NCI-H2196 (cell line): ENCODE results near the gene HCN2.
"Not testable (repeated sequence)": the region's sequence is repeated elsewhere in the genome, so short reads cannot be mapped to it uniquely, and the experiment has no call there.

Source experiments
- DNase-seq: peaks from one replicate; lab custom pipeline; 2025; ENCODE audit not compliant: unreplicated experiment; lab: John Stamatoyannopoulos, UW

Gene HCN2

DNA sequence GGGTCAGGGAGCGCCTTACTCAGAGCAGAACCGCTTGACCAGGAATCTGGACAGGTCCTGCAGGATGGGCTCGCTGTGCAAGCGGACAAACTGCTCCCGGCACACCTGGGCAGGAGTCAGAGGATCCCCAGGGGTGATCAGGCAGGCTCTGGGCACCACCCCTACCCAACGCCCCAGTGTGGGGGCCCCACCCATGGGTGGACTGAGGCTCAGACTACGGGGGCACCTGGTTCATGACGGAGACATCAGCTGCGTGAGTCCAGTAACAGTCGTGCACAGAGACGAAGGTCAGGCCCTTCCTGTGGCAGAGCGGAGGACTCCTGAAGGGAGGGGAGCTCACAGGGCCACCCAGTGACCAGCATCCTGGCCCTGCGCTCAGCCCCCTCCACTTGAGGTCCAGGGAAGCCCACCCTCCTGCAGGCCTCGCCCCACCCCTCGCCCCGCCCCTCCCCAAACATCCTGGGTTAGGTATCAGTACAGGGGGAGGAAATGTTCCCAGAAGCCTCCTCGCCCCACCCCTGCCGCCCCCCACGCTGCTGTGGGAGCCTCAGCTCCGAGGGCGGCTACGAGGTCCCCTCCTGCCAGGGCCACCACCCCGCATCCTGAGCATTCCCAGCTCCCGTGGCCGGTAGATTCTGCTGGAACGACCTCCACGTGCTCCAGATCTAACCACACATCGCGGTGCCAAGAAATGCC, 28.0 kb downstream of the HCN2 start:
- no peak for DNase-seq

DNA sequence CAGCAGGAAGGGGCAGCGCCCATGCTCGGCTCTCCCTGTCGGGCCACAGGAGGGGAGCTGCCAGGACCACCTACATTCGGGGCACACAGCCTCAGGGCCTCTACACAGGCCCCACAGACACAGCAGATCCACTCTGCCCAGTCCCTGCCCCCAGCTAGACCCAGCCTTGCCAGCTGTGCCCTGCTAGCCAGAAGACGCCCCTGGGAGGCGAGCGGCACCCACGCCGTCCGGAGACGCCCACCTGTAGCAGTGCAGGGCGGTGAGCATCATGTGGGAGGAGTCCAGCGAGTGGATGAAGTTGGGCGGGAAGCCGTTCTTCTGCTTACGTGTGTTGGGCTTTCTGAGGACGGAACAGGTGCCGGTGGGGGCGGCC, 28.6 kb downstream of the HCN2 start:
- no peak for DNase-seq

GRCh38 chr19:618674-619285, 29.1 kb downstream of the HCN2 start:
- DNase-seq: no peak

DNA sequence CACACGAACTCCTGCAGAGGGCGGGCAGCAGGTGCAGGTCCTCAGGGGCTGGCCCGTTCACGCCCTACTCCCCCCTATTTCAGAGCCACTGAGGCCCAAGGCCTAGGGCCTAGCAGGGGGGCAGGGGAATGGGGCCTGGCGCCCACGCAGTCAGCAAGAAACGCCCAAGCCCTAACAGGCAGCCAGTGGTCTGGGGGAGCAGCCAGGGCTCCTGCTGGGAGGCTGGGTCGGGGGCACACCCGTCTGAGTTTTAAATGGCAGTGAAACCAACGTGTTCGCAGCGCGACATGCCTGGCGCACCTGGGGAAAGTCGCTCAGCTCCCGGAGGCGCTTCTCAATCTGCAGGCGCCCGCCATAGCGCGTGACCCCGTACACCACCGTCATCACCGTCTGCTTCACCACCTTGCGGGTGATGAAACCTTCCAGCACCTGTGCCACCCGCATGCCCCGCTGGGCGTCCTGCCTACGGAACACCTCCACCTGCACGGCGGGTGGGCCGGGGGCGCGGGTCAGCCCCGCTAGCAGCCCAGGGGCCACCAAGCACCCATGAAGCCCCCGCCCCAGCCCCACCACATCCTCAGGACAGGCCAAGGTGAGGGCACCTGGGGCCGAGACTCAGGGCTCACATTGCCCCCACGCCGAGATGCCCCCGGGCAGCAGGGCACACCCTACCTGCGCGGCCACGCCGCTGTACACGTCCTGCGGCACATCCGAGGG, 29.8 kb downstream of the HCN2 start:
- DNase-seq: no peak

- DNase-seq: no peak
Observed at GRCh38 chr19:620166-620862, 30.6 kb downstream of the HCN2 start.

- DNase-seq: not testable (repeated sequence)
Observed at GRCh38 chr19:621191-621590, 31.5 kb downstream of the HCN2 start.

DNA sequence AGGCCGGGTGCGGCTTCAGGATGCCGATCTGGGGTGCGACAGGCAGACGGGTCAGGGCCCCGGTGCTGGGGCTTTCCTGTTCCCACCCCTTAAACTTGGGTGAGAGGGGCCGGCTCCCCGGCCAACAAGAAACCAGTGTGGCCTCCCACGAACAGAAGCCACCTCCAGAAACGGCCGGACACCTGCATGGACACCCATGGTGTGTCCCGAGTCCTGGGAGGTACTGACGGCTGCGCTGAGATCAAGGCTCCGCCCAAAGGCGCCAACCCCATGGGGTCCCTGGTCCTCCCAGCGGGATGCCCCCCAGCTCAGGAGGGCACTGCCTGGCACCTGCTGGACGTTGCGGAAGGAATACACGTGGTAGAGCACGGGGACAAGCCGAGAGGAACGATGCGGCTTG, 32.1 kb downstream of the HCN2 start:
- no peak for DNase-seq

- DNase-seq: no peak
Observed at GRCh38 chr19:622666-623065, 33.0 kb downstream of the HCN2 start.

- DNase-seq: no peak
Observed at GRCh38 chr19:623175-623916, 33.7 kb downstream of the HCN2 start.

DNA sequence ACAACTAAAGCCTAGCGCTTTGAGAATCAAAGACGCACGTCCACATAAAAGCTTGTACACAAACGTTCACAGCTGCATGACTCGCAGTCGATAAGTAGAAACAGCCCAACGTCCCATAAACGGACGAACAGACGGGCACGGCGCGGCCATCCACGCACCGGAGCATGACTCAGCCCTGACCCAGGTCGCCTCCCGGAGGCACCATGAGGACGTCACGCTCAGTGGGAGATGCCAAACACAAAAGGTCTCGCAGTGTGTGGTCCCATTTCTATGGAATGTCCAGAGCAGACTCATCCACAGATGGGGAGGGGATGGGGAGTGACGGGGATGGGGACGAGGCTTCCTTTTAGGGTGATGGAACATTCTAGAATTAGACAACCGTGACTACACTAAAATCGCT, 34.3 kb downstream of the HCN2 start:
- DNase-seq: no peak

- no peak for DNase-seq
Observed at GRCh38 chr19:624433-625109, 34.9 kb downstream of the HCN2 start.

GRCh38 chr19:625257-625656, 35.6 kb downstream of the HCN2 start:
- DNase-seq: no peak

DNA sequence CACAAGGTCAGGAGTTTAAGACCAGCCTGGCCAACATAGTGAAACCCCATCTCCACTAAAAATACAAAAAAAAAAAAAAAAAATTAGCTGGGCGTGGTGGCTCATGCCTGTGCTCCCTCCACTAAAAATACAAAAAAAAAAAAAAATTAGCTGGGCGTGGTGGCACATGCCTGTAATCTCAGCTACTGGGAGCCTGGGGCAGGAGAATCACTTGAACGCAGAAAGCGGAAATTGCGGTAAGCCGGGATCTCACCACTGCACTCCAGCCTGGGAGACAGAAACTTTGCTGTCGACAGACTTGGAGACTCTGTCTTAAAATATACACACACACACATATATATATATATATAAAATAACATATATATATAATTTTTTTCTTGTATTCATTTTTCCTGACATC, 36.9 kb downstream of the HCN2 start:
- not testable (repeated sequence) for DNase-seq

DNA sequence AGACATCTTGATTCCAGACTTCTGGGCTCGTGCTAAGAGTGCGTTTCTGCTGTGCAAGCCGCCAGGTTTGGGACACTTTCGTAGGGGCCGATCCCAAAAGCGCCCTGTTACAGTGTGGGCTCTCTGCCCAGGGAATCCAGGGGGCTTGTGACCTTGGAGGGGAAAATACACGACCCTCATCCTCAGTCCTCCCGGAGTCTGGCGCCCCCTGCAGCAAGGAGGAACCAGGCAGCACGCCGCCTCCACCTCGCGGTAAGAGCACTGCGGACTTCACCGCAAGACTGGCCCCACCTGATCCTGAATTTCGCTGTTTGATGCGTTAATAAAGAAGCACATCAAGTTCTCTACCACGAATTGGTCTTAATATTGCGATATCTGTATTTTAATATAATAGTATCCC, 38.5 kb downstream of the HCN2 start:
- DNase-seq: no peak

GRCh38 chr19:629515-629914, 39.8 kb downstream of the HCN2 start:
- peak; percentile 62 for DNase-seq

DNA sequence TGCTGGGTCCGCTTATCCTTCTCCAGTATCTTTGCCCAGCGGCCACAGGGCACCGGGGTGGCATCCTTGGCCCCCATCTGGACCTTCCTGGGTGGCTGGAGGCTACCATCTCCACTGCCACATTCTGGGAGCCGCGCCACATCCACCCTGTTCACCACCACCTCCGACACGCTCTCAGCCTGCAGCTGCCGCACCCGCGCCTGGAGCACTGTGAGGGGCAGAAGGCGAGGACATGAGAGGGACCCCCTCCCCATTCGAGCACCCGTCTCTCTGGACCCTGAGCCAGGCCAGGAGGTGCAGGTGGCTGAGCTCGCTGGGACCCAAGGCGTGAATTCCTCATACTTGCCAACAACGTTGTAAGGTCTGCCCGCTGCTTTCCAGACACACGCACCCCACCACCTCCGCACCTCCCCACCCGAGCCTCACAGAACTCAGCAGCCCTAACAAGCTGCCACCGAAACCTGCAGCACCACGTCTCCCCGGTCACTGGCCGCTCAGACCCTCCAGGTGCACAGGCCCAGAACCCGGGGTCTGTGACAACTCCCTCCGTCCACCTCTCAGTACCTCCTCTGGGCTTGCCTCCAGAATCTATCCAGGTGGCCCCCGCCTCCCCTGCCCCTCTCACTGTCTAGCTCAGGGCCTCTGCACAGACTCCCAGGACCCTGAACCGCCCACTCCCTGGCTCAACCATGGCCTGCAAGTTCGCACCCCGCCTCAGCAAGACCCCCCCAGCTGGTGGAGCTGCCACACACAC, 40.5 kb downstream of the HCN2 start:
- DNase-seq: no peak

DNA sequence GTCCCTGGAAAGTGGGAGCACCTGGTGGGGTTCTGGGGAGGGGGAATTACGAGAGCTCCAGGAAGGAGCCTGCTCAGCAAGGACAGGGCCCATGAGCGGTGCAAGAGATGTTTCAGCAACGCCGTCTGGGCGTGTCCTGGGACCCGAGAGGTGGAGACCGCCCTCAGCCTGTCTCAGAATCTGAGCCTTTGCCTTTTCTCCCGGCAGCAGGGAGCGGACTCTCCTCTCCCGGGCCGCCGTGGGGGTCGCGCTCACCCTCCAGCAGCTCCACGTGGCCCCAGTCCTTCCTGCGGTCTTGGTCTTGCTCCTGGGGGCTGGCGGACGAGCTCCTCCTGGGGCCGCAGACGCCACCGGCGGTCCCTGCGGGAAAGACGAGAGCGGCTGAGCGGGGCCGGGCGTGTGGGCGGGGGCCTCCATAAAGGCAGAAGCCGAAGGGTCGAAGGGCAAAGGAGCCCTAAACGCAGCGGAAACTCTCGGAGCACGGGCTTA, 42.9 kb downstream of the HCN2 start:
- peak; percentile 29 for DNase-seq

- DNase-seq: peak; percentile 98
Observed at GRCh38 chr19:633068-633785, 43.5 kb downstream of the HCN2 start, which contains the start of gene POLRMT. TSS of gene POLRMT (minus strand) at chr19:633537. CDS start at chr19:633512, 25 bp downstream.
